DND-41 (cell line): ENCODE results near the gene PANX2.

ENCODE experiments used
- ATAC-seq: fragments of 200-7000 bp; cut with Tn5 transposase; 3 replicates; pipeline ENCODE4 v1.9.1; 2021; ENCODE audit warnings: low read depth; ENCODE audit not compliant: insufficient read depth
- DNase-seq: peaks from one replicate; pipeline ENCODE4 v3.0.0-alpha.2; 2020
- H2AFZ ChIP-seq: 2 replicates; pipeline ENCODE4 v1.6.0; 2012; ENCODE audit warnings: low read depth, low read length
- H3K27ac ChIP-seq: 2 replicates; pipeline ENCODE4 v1.5.1; 2012; ENCODE audit warnings: low read length, inconsistent platforms
- H3K27me3 ChIP-seq: fragments of 200-600 bp; sonication (generic); 2 replicates; pipeline ENCODE4 v1.6.0; 2012; ENCODE audit warnings: low read length, mild to moderate bottlenecking, inconsistent platforms; ENCODE audit not compliant: insufficient read depth, poor library complexity
- H3K36me3 ChIP-seq: 2 replicates; pipeline ENCODE4 v1.5.1; 2012; ENCODE audit warnings: low read length, inconsistent platforms; ENCODE audit not compliant: insufficient read depth
- H3K4me1 ChIP-seq: 2 replicates; pipeline ENCODE4 v1.5.1; 2012; ENCODE audit warnings: mild to moderate bottlenecking, low read length; ENCODE audit not compliant: insufficient read depth
- H3K4me2 ChIP-seq: 2 replicates; pipeline ENCODE4 v1.6.0; 2012; ENCODE audit warnings: mild to moderate bottlenecking, moderate library complexity, low read length, inconsistent platforms; ENCODE audit not compliant: insufficient read depth
- H3K4me3 ChIP-seq, 2 experiments: fragments of 200-600 bp in 1 of 2; shearing (Covaris generic) in 1 of 2; 2 replicates each; pipeline ENCODE4 v1.5.1; 2012 to 2016; ENCODE audit warnings: inconsistent platforms in 2 of 2, low read length in 2 of 2, mild to moderate bottlenecking in 2 of 2, low read depth in 1 of 2, moderate library complexity in 1 of 2
- H3K79me2 ChIP-seq: 2 replicates; pipeline ENCODE4 v1.6.0; 2012; ENCODE audit warnings: low read length, inconsistent platforms; ENCODE audit not compliant: insufficient read depth
- H3K9ac ChIP-seq: 2 replicates; pipeline ENCODE4 v1.6.0; 2012; ENCODE audit warnings: low read depth, mild to moderate bottlenecking, inconsistent platforms, low read length, moderate library complexity
- H3K9me3 ChIP-seq: 2 replicates; pipeline ENCODE4 v1.5.1; 2012; ENCODE audit warnings: low read length, moderate library complexity, mild to moderate bottlenecking, inconsistent platforms; ENCODE audit not compliant: insufficient read depth, severe bottlenecking
- H4K20me1 ChIP-seq: 2 replicates; pipeline ENCODE4 v1.6.0; 2012; ENCODE audit warnings: low read length; ENCODE audit not compliant: insufficient read depth
- EZH2 ChIP-seq: IDR thresholded peaks from 3 replicates; pipeline ENCODE4 v1.6.1; 2012; ENCODE audit warnings: borderline replicate concordance, low read depth, mild to moderate bottlenecking, moderate library complexity, low read length, inconsistent platforms; ENCODE audit not compliant: severe bottlenecking
- TF ChIP-seq, protein P1 (sequence below): IDR thresholded peaks from 2 replicates; pipeline ENCODE4 v1.5.1; 2012; ENCODE audit warnings: borderline replicate concordance, low read length, moderate library complexity, mild to moderate bottlenecking; ENCODE audit not compliant: poor library complexity, severe bottlenecking; ENCODE audit errors: extremely low read depth

PANX2 gene

DNA sequence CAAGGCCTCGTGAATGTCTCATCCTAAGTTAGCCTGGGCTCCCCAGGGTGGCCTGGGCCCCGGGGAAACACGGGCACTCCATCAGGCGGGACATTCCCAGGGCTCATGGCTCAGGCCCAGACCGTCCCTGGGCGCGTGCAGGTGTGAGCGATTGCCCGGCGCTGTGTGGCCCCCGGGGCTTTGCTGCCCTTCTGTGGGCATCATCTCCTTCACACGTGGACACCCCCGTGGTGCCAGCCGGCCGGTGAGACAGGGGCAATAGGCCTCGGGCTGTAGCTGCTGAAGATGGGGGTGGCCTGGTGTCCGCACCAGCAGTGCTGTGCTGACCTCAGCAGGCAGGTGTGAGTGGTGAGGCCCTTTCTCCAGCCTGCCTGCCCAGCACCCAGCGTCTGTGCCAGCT lies 25.7 kb downstream of the PANX2 start:
- Histone ChIP-seq H3K27ac (no peak overlapping the region), H3K4me3 (no peak overlapping the region)
- DNase-seq, result no peak

DNA sequence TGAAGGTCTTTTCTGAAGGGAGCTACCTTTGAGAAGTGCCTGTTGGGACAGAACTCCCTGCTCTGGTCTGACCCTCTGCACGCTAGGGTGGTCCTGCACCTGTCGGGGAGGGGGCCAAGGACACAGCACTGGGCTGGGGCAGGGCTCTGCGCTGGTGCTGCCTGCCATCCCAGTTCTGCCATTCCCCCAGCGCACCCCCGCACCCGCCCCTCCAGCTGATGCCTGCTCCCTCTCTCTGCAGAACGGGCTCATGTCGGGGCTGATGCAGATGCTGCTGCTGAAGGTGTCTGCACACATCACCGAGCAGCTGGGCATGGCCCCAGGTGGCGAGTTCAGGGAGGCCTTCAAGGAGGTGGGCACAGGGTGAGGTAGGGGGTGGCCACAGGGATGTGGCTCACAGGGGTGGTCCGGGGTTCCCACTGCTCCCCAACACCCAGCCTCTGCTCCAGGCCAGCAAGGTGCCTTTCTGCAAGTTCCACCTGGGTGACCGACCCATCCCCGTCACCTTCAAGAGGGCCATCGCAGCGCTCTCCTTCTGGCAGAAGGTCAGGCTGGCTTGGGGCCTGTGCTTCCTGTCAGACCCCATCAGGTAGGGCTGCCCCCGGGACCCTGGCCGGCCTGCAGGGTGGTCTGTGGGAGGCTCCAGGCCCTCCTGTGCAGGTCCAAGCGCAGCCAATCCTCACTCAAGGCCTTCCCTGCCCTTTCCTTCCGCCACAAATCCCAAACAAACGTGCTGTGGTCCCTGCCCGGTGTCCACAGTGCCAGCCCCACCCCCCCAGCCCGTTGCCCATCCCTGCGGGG lies 26.7 kb downstream of the PANX2 start:
- H3K36me3 ChIP-seq, result peaks cover 64% of the 10 kb centered on the region
- H3K27me3 ChIP-seq, result no peaks in the 10 kb centered on the region
- H2AFZ ChIP-seq, result no peak overlapping the region
- no peak overlapping the region for H3K4me3 ChIP-seq
- H3K9me3 ChIP-seq, result no peaks in the 10 kb centered on the region
- no peak overlapping the region for H3K4me2 ChIP-seq
- ATAC-seq (no peak), DNase-seq (no peak)
- H3K27ac ChIP-seq, result no peak overlapping the region
- no peak overlapping the region for H3K9ac ChIP-seq
- TF ChIP-seq, protein P1, sequence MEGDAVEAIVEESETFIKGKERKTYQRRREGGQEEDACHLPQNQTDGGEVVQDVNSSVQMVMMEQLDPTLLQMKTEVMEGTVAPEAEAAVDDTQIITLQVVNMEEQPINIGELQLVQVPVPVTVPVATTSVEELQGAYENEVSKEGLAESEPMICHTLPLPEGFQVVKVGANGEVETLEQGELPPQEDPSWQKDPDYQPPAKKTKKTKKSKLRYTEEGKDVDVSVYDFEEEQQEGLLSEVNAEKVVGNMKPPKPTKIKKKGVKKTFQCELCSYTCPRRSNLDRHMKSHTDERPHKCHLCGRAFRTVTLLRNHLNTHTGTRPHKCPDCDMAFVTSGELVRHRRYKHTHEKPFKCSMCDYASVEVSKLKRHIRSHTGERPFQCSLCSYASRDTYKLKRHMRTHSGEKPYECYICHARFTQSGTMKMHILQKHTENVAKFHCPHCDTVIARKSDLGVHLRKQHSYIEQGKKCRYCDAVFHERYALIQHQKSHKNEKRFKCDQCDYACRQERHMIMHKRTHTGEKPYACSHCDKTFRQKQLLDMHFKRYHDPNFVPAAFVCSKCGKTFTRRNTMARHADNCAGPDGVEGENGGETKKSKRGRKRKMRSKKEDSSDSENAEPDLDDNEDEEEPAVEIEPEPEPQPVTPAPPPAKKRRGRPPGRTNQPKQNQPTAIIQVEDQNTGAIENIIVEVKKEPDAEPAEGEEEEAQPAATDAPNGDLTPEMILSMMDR, result no peak
- TF ChIP-seq EZH2, result no peak
- peaks cover 45% of the 10 kb centered on the region for H3K79me2 ChIP-seq
- peaks cover 28% of the 10 kb centered on the region for H3K4me1 ChIP-seq
- peaks cover 61% of the 10 kb centered on the region for H4K20me1 ChIP-seq

More for the DNA sequence above, 25.7 kb downstream of the PANX2 start:
- Histone ChIP-seq H3K36me3 (peaks cover 68% of the 10 kb centered on the region), H3K4me2 (no peak overlapping the region), H3K79me2 (peaks cover 40% of the 10 kb centered on the region), H3K27me3 (no peaks in the 10 kb centered on the region), H3K4me1 (peaks cover 31% of the 10 kb centered on the region), H3K9ac (no peak overlapping the region), H2AFZ (no peak overlapping the region), H3K9me3 (no peaks in the 10 kb centered on the region), H4K20me1 (peaks cover 60% of the 10 kb centered on the region)
- TF ChIP-seq, protein P1, result no peak
- no peak for TF ChIP-seq EZH2
- ATAC-seq, result no peak

DNA sequence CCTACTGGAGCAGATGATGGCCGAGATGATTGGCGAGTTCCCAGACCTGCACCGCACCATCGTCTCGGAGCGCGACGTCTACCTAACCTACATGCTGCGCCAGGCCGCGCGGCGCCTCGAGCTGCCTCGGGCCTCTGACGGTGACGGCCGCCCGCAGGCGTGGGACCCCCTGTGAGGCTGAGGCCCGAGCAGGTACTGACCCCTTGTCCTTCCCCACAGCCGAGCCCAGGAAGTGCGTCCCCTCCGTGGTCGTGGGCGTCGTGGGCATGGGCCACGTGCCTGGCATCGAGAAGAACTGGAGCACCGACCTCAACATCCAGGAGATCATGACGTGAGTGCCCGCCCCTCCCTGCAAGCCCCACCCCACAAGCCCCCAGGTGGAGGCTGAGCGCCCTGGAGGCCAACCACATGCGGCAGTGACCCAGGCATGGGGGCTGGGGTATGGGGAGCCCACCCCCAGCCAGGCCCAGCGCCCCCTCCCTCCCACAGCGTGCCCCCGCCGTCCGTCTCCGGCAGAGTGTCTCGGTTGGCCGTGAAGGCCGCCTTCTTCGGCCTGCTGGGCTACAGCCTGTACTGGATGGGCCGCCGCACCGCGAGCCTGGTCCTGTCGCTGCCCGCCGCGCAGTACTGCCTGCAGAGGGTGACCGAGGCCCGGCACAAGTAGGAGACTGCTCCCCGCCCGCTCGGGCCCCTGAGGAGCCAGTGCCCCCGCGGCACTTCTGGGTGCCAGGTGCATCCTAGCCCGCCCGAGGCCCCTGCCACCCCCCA lies 27.5 kb downstream of the PANX2 start:
- DNase-seq (no peak), ATAC-seq (no peak)
- no peaks in the 10 kb centered on the region for H3K27me3 ChIP-seq
- peaks cover 29% of the 10 kb centered on the region for H3K4me1 ChIP-seq
- H3K79me2 ChIP-seq, result peaks cover 45% of the 10 kb centered on the region
- peaks cover 58% of the 10 kb centered on the region for H3K36me3 ChIP-seq
- no peak overlapping the region for H3K4me3 ChIP-seq
- no peak overlapping the region for H3K27ac ChIP-seq
- H3K9ac ChIP-seq, result no peak overlapping the region
- H4K20me1 ChIP-seq, result peaks cover 60% of the 10 kb centered on the region
- no peak overlapping the region for H3K4me2 ChIP-seq
- H3K9me3 ChIP-seq, result no peaks in the 10 kb centered on the region
- TF ChIP-seq, protein P1, result no peak
- no peak for TF ChIP-seq EZH2
- H2AFZ ChIP-seq, result no peak overlapping the region
